PC-9 (cell line): ENCODE results near the gene SCCPDH. TPM values are rescaled to one million over a fixed set of nuclear protein-coding genes. Genes with fewer than 3 reads are reported as not detected.

ENCODE experiments used
- BruUV-seq: library from RNA; stranded (reverse); fragments of 400-500 nt; replicated peaks from 2 replicates; lab custom pipeline; 2021; lab: Mats Ljungman, UMichigan
- CTCF ChIA-PET: fragments of 300-600 bp; sonication (Branson Sonifier 250); formaldehyde crosslinking; loops from one replicate; lab custom pipeline; 2022; ENCODE audit warnings: antibody characterized with exemption; lab: Charles Lee
- POLR2A ChIA-PET: fragments of 300-600 bp; sonication (Branson Sonifier 250); formaldehyde crosslinking; loops from one replicate; lab custom pipeline; 2022; ENCODE audit warnings: antibody characterized with exemption; ENCODE audit not compliant: unreplicated experiment; lab: Charles Lee
- DNase-seq, 2 experiments: peaks; one replicate each; pipeline versions ENCODE4 v3.0.0 to v3.0.0-alpha.2; 2015 to 2022; ENCODE audit warnings: mixed read lengths in 1 of 2
- H2AFZ ChIP-seq: fragments of 200-600 bp; sonication (generic); 2 replicates; pipeline ENCODE4 v1.8.1; 2017; ENCODE audit warnings: antibody characterized with exemption
- H3F3A ChIP-seq: fragments of 200-600 bp; sonication (generic); 2 replicates; pipeline ENCODE4 v1.8.1; 2017; ENCODE audit warnings: antibody characterized with exemption, mild to moderate bottlenecking, low read depth; ENCODE audit not compliant: insufficient read depth
- H3K27ac ChIP-seq: fragments of 200-600 bp; sonication (generic); 2 replicates; pipeline ENCODE4 v1.6.1; 2016; ENCODE audit warnings: mixed run types
- H3K27me3 ChIP-seq: fragments of 200-600 bp; sonication (generic); 2 replicates; pipeline ENCODE4 v1.6.1; 2016; ENCODE audit warnings: low read depth, mixed run types; ENCODE audit not compliant: insufficient read depth
- H3K36me3 ChIP-seq: fragments of 200-600 bp; sonication (generic); 2 replicates; pipeline ENCODE4 v1.6.1; 2016; ENCODE audit warnings: low read depth, mixed run types
- H3K4me1 ChIP-seq: fragments of 200-600 bp; sonication (generic); replicated peaks from 2 replicates; pipeline ENCODE4 v1.6.1; 2016; ENCODE audit warnings: mixed run types; ENCODE audit not compliant: insufficient read depth
- H3K4me2 ChIP-seq: fragments of 200-600 bp; sonication (generic); 2 replicates; pipeline ENCODE4 v1.6.1; 2017; ENCODE audit warnings: mixed run types
- H3K4me3 ChIP-seq: fragments of 200-600 bp; sonication (generic); 2 replicates; pipeline ENCODE4 v1.6.1; 2016; ENCODE audit warnings: mixed run types
- H3K79me2 ChIP-seq: fragments of 200-600 bp; sonication (generic); 2 replicates; pipeline ENCODE4 v1.6.1; 2017; ENCODE audit warnings: low read depth, mixed run types
- H3K9me2 ChIP-seq: fragments of 200-600 bp; sonication (generic); 2 replicates; pipeline ENCODE4 v1.8.1; 2017; ENCODE audit warnings: mild to moderate bottlenecking; ENCODE audit not compliant: insufficient read depth
- H3K9me3 ChIP-seq: fragments of 200-600 bp; sonication (generic); 2 replicates; pipeline ENCODE4 v1.8.1; 2016; ENCODE audit warnings: low read depth; ENCODE audit not compliant: insufficient read depth
- H4K20me1 ChIP-seq: fragments of 200-600 bp; sonication (generic); 2 replicates; pipeline ENCODE4 v1.8.1; 2017; ENCODE audit not compliant: insufficient read depth
- CTCF ChIP-seq: fragments of 200-600 bp; sonication (generic); conservative IDR thresholded peaks from 2 replicates; pipeline ENCODE4 v1.6.1; 2017; ENCODE audit warnings: mixed run types, antibody characterized with exemption, mild to moderate bottlenecking, moderate library complexity
- EZH2 ChIP-seq: fragments of 200-600 bp; sonication (generic); IDR thresholded peaks from 2 replicates; pipeline ENCODE4 v1.8.0; 2017; ENCODE audit warnings: antibody characterized with exemption, low read depth
- intact Hi-C: fragments of 100-400 bp; cut with micrococcal nuclease; formaldehyde crosslinking; loops from one replicate; pipeline ENCODE4 v1.10.0; 2022; ENCODE audit not compliant: unreplicated experiment
- total RNA-seq: library from RNA; stranded (reverse); gene quantifications from 2 replicates; pipeline ENCODE4 v1.2.3, GENCODE V29; 2021

SCCPDH gene
- total RNA-seq, 1 experiment from 2014 or later = 17.2 TPM

DNA sequence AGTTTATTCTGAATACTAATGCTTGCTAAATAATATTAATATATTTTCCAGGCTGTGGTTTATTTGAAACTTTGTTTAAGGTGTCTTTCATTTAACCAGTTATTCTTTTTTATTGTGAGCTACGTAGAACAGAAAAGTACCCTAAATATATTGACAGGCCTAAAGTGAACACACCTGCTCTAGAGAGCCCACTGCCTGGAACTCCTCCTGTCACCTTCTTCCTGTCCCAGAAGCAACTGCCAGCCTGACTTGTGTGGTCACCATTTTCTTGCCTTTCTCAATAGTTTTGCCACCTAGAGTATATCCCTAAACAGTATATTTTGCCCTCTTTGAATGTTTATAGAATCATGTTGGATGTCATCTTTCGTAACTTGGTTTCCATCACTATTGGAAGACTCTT is 48.5 kb downstream of the SCCPDH start:
- intact Hi-C loops = no loop called here
- H3K36me3 ChIP-seq = no peaks in the 10 kb centered on the region
- H3K9me3 ChIP-seq = no peaks in the 10 kb centered on the region
- H4K20me1 ChIP-seq = no peaks in the 10 kb centered on the region
- POLR2A ChIA-PET = interaction anchor here (0.6 kb wide), 1 partner anchor 90 kb away, joined by 3 read pairs; no protein-coding TSS in a partner anchor
- CTCF ChIA-PET = no interaction called here
- H3K27ac ChIP-seq = no peak overlapping the region
- no peak for DNase-seq
- no peaks in the 10 kb centered on the region for H3F3A ChIP-seq
- no peaks in the 10 kb centered on the region for H3K27me3 ChIP-seq
- no peak overlapping the region for H3K4me3 ChIP-seq
- H3K4me1 ChIP-seq = no peaks in the 10 kb centered on the region
- H3K4me2 ChIP-seq = no peak overlapping the region
- BruUV-seq = no TSS peak
- H3K9me2 ChIP-seq = no peaks in the 10 kb centered on the region
- TF ChIP-seq CTCF = no peak
- no peak for TF ChIP-seq EZH2
- H2AFZ ChIP-seq = no peak overlapping the region
- H3K79me2 ChIP-seq = no peaks in the 10 kb centered on the region

DNA sequence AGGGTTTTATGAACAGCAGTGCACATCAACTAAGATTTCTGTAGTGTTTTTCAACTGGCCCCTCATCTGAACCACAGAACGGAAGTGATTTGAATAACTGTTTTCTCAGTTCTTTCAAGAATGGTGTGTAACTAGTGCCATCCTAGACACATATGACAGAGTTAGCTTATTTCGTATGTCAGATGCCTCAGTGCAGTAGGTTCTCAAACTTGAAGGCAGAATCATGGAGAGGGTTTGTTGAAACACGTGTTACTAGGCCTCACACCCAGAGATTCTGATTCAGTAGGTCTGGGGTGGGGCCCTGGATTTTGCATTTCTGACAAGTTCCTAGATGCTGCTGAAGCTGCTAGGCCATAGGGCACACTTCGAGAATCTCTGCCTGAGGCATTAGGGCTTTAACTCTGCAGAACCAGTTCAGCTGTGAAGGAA is 49.0 kb downstream of the SCCPDH start:
- Histone ChIP-seq H4K20me1 (no peaks in the 10 kb centered on the region), H3K9me2 (no peaks in the 10 kb centered on the region), H3K4me1 (no peaks in the 10 kb centered on the region), H3K27ac (no peak overlapping the region), H3K9me3 (no peaks in the 10 kb centered on the region), H2AFZ (no peak overlapping the region), H3K36me3 (no peaks in the 10 kb centered on the region), H3F3A (no peaks in the 10 kb centered on the region), H3K27me3 (no peaks in the 10 kb centered on the region), H3K79me2 (no peaks in the 10 kb centered on the region), H3K4me2 (no peak overlapping the region), H3K4me3 (no peak overlapping the region)
- no peak for TF ChIP-seq CTCF
- TF ChIP-seq EZH2 = no peak
- ChIA-PET CTCF (no interaction called here), POLR2A (interaction anchor here (0.6 kb wide), 1 partner anchor 90 kb away, joined by 3 read pairs; no protein-coding TSS in a partner anchor)
- intact Hi-C loops = no loop called here
- DNase-seq = no peak
- no TSS peak for BruUV-seq

DNA sequence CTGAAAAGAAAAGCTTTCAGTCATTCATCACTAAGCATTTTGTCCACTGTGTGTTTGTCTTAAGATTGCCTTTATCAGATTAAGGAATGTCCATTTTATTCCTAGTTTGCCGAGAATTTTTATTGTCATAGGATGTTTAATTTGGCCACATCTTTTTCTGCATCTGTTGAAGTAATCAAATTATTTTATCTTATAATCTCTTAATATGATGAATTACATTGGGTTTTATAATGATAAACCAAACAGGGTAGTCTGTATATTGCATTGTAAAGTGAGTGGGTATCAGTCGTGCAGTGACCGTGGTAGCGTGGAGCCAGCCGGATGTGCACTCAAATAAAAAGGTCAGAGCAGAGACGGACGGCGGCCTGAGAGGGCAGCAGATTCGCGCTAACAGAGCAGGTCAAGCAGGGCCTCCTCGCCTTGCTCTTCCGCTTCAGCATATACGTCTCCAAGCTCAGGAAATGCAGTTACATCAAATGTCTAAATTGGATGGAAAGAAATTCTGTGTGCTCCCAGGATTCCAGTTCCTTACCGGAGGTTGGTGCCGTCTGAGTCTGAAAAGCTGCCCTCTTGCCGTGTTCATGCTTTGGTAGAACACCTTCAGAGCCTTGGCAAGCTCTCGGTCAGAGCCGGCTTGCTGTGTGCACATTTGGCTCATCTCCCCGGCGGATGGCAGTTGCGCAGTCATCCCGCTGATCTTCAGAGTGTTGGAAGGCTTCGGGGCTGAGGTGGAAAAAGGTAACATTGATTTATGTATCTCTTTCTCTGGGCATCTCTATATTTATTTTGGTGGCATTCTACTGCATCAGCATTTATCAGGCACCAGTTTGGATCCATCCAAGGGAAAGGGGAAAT is 51.5 kb downstream of the SCCPDH start:
- Histone ChIP-seq H4K20me1 (no peaks in the 10 kb centered on the region), H3K27ac (no peak overlapping the region), H3K9me3 (no peaks in the 10 kb centered on the region), H3K4me1 (no peaks in the 10 kb centered on the region), H2AFZ (no peak overlapping the region), H3K9me2 (no peaks in the 10 kb centered on the region), H3K79me2 (no peaks in the 10 kb centered on the region), H3K27me3 (no peaks in the 10 kb centered on the region), H3K36me3 (no peaks in the 10 kb centered on the region), H3K4me3 (no peak overlapping the region), H3K4me2 (no peak overlapping the region), H3F3A (no peaks in the 10 kb centered on the region)
- intact Hi-C loops = no loop called here
- ChIA-PET CTCF (no interaction called here), POLR2A (no interaction called here)
- BruUV-seq = no TSS peak
- no peak for DNase-seq
- no peak for TF ChIP-seq EZH2
- no peak for TF ChIP-seq CTCF
